HCT116 (cell line): ENCODE data around the gene GZMH. TPM values are rescaled to one million over a fixed set of nuclear protein-coding genes. Genes with fewer than 3 reads are reported as not detected.

Source experiments
- ATAC-seq: fragments of 200-7000 bp; cut with Tn5 transposase; 2 replicates; pipeline ENCODE4 v1.9.1; 2020; ENCODE audit warnings: mild to moderate bottlenecking, moderate library complexity
- BruUV-seq: library from RNA; stranded (reverse); fragments of 400-500 nt; replicated peaks from 2 replicates; lab custom pipeline; 2021; lab: Mats Ljungman, UMichigan
- CTCF ChIA-PET: fragments of 300-600 bp; sonication (Branson Sonifier 250); formaldehyde crosslinking; loops from one replicate; lab custom pipeline; 2021; ENCODE audit warnings: antibody characterized with exemption; lab: Charles Lee
- POLR2A ChIA-PET: fragments of 300-600, 350-600 bp; sonication (Branson Sonifier 250); formaldehyde crosslinking; loops from one replicate; lab custom pipeline; 2021; ENCODE audit warnings: antibody characterized with exemption; lab: Charles Lee
- RAD21 ChIA-PET, 2 experiments: fragments of 300-600 bp; sonication (Branson Sonifier 250); formaldehyde crosslinking; loops; one replicate each; lab custom pipeline; 2023; ENCODE audit warnings: low total read pairs in 2 of 2; ENCODE audit not compliant: uncharacterized antibody in 2 of 2, unreplicated experiment in 2 of 2, low non-redundant PET in 1 of 2; lab: Charles Lee
- DNase-seq: peaks from one replicate; pipeline ENCODE4 v3.0.0-alpha.2; 2010; ENCODE audit warnings: low read depth, low spot score
- H2AFZ ChIP-seq: fragments of 200-600 bp; shearing (Covaris generic), sonication (generic); 2 replicates; pipeline ENCODE4 v1.6.1; 2017; ENCODE audit warnings: low read depth, mixed run types, mixed read lengths, antibody characterized with exemption, low read length; ENCODE audit not compliant: poor library complexity, severe bottlenecking
- H3K27ac ChIP-seq: 2 replicates; pipeline ENCODE4 v1.5.1; 2012; ENCODE audit warnings: low read depth, low read length
- H3K27me3 ChIP-seq: fragments of 200-600 bp; sonication (generic); 2 replicates; pipeline ENCODE4 v1.6.1; 2016; ENCODE audit warnings: mixed run types, low read length, mixed read lengths; ENCODE audit not compliant: insufficient read depth
- H3K36me3 ChIP-seq, 2 experiments: fragments of 200-500 bp in 1 of 2; fragments of 200-600 bp in 1 of 2; sonication (Bioruptor generic) in 1 of 2; sonication (generic) in 1 of 2; 2 replicates each; pipeline versions ENCODE4 v1.5.1 to v1.6.1; 2014 to 2016; ENCODE audit warnings: low read length in 2 of 2, inconsistent platforms in 1 of 2, mixed read lengths in 1 of 2, mixed run types in 1 of 2; ENCODE audit not compliant: insufficient read depth in 2 of 2, control insufficient read depth in 1 of 2
- H3K4me1 ChIP-seq, 2 experiments: fragments of 200-600 bp in 1 of 2; sonication (generic) in 1 of 2; 2 replicates each; pipeline versions ENCODE4 v1.5.1 to v1.6.1; 2012 to 2017; ENCODE audit warnings: low read length in 2 of 2, inconsistent platforms in 1 of 2, mild to moderate bottlenecking in 1 of 2, mixed read lengths in 1 of 2, mixed run types in 1 of 2, moderate library complexity in 1 of 2; ENCODE audit not compliant: insufficient read depth in 2 of 2, control insufficient read depth in 1 of 2
- H3K4me2 ChIP-seq: fragments of 200-600 bp; sonication (generic); 2 replicates; pipeline ENCODE4 v1.6.1; 2017; ENCODE audit warnings: mixed run types, low read length, mixed read lengths
- H3K4me3 ChIP-seq, 2 experiments: fragments of 200-600 bp in 1 of 2; sonication (generic) in 1 of 2; replicated peaks in 1 of 2; 2 replicates each; pipeline ENCODE4 v1.5.1; 2011 to 2016; ENCODE audit warnings: low read length in 2 of 2, control low read depth in 1 of 2, low read depth in 1 of 2, mild to moderate bottlenecking in 1 of 2, mixed read lengths in 1 of 2, mixed run types in 1 of 2
- H3K79me2 ChIP-seq: fragments of 200-600 bp; sonication (generic); 2 replicates; pipeline ENCODE4 v1.6.1; 2017; ENCODE audit warnings: mild to moderate bottlenecking, mixed run types, low read length, moderate library complexity, mixed read lengths; ENCODE audit not compliant: insufficient read depth
- H3K9ac ChIP-seq: fragments of 200-600 bp; sonication (generic); 2 replicates; pipeline ENCODE4 v1.6.1; 2016; ENCODE audit warnings: low read length, mixed read lengths
- H3K9me2 ChIP-seq: fragments of 200-600 bp; sonication (generic), shearing (Covaris generic); 2 replicates; pipeline ENCODE4 v1.6.1; 2017; ENCODE audit warnings: mixed run types, mild to moderate bottlenecking, moderate library complexity; ENCODE audit not compliant: insufficient read depth
- H3K9me3 ChIP-seq, 2 experiments: fragments of 200-500 bp in 1 of 2; fragments of 200-600 bp in 1 of 2; sonication (Bioruptor generic) in 1 of 2; sonication (generic) in 1 of 2; 2 replicates each; pipeline ENCODE4 v1.6.1; 2014 to 2017; ENCODE audit warnings: low read length in 2 of 2, mixed read lengths in 2 of 2, inconsistent platforms in 1 of 2, low read depth in 1 of 2, mild to moderate bottlenecking in 1 of 2, mixed run types in 1 of 2, moderate library complexity in 1 of 2; ENCODE audit not compliant: control insufficient read depth in 1 of 2, insufficient read depth in 1 of 2
- H4K20me1 ChIP-seq: fragments of 200-600 bp; sonication (generic), shearing (Covaris generic); 2 replicates; pipeline ENCODE4 v1.6.1; 2017; ENCODE audit warnings: mixed run types, mild to moderate bottlenecking, moderate library complexity; ENCODE audit not compliant: insufficient read depth
- ATF3 ChIP-seq: IDR thresholded peaks from 2 replicates; pipeline ENCODE4 v1.6.1; 2012
- CBX3 ChIP-seq: IDR thresholded peaks from 2 replicates; pipeline ENCODE4 v1.6.1; 2012; ENCODE audit warnings: low read depth
- CEBPB ChIP-seq: IDR thresholded peaks from 2 replicates; pipeline ENCODE4 v1.6.1; 2012; ENCODE audit warnings: low read depth
- ELF1 ChIP-seq: IDR thresholded peaks from 2 replicates; pipeline ENCODE4 v1.6.1; 2012; ENCODE audit warnings: low read depth, borderline replicate concordance
- EZH2 ChIP-seq: fragments of 200-600 bp; sonication (generic); IDR thresholded peaks from 2 replicates; pipeline ENCODE4 v1.6.1; 2017; ENCODE audit warnings: antibody characterized with exemption, mixed run types
- EZH2phosphoT487 ChIP-seq: fragments of 200-600 bp; IDR thresholded peaks from 2 replicates; pipeline ENCODE4 v1.6.1; 2018; ENCODE audit warnings: antibody characterized with exemption, borderline replicate concordance
- JUND ChIP-seq: IDR thresholded peaks from 2 replicates; pipeline ENCODE4 v1.6.1; 2012
- POLR2AphosphoS5 ChIP-seq: IDR thresholded peaks from 2 replicates; pipeline ENCODE4 v1.6.1; 2011; ENCODE audit warnings: mild to moderate bottlenecking, low read depth, low read length, moderate library complexity
- RAD21 ChIP-seq: IDR thresholded peaks from 2 replicates; pipeline ENCODE4 v1.6.1; 2012; ENCODE audit warnings: low read depth, mild to moderate bottlenecking
- REST ChIP-seq: IDR thresholded peaks from 2 replicates; pipeline ENCODE4 v1.6.1; 2012; ENCODE audit warnings: low read depth
- SRF ChIP-seq: IDR thresholded peaks from 2 replicates; pipeline ENCODE4 v1.6.1; 2012; ENCODE audit warnings: low read depth
- TCF7L2 ChIP-seq: IDR thresholded peaks from 2 replicates; pipeline ENCODE4 v1.7.0; 2011; ENCODE audit warnings: borderline replicate concordance, inconsistent platforms; ENCODE audit not compliant: insufficient read depth, insufficient read length; ENCODE audit errors: extremely low read depth
- ZBTB33 ChIP-seq: IDR thresholded peaks from 2 replicates; pipeline ENCODE4 v1.6.1; 2011; ENCODE audit warnings: mild to moderate bottlenecking, low read length, moderate library complexity; ENCODE audit not compliant: insufficient replicate concordance; ENCODE audit errors: extremely low read depth
- ZFX ChIP-seq: fragments of 450-650 bp; IDR thresholded peaks from 2 replicates; pipeline ENCODE4 v1.6.1; 2017
- ZNF274 ChIP-seq: fragments of 200-500 bp; sonication (Bioruptor generic); IDR thresholded peaks from 2 replicates; pipeline ENCODE4 v1.6.1; 2014; ENCODE audit warnings: mild to moderate bottlenecking, low read depth, low read length, inconsistent platforms
- intact Hi-C: fragments of 100-400 bp; cut with micrococcal nuclease; formaldehyde crosslinking; loops from 2 replicates; pipeline ENCODE4 v1.10.0; 2022
- total RNA-seq: library from RNA; stranded (reverse); gene quantifications from one replicate; pipeline ENCODE4 v1.2.1, GENCODE V29; 2021; ENCODE audit not compliant: unreplicated experiment

Gene GZMH
- total RNA-seq, 1 experiment from 2014 or later = not detected

GRCh38 chr14:24574206-24574774 lies 35.2 kb downstream of the GZMH start:
- no peaks in the 10 kb centered on the region for H4K20me1 ChIP-seq
- ChIA-PET RAD21 (no interaction called here), POLR2A (no interaction called here), CTCF (no interaction called here)
- no peaks in the 10 kb centered on the region for H3K9me2 ChIP-seq
- H2AFZ ChIP-seq = no peak overlapping the region
- ATAC-seq (no peak), DNase-seq (no peak)
- intact Hi-C loops = no loop called here
- no peak overlapping the region for H3K4me2 ChIP-seq
- no peak overlapping the region for H3K4me3 ChIP-seq
- no peak overlapping the region for H3K9ac ChIP-seq
- H3K79me2 ChIP-seq = no peaks in the 10 kb centered on the region
- no peaks in the 10 kb centered on the region for H3K9me3 ChIP-seq
- no peak overlapping the region for H3K27ac ChIP-seq
- no peaks in the 10 kb centered on the region for H3K36me3 ChIP-seq
- TF ChIP-seq ZBTB33 = no peak
- TF ChIP-seq REST = no peak
- no peak for TF ChIP-seq ZNF274
- TF ChIP-seq EZH2phosphoT487 = no peak
- no peak for TF ChIP-seq RAD21
- no peak for TF ChIP-seq EZH2
- no peak for TF ChIP-seq JUND
- no peak for TF ChIP-seq ZFX
- no peak for TF ChIP-seq ATF3
- TF ChIP-seq SRF = no peak
- no peak for TF ChIP-seq CBX3
- TF ChIP-seq CEBPB = no peak
- no peak for TF ChIP-seq ELF1
- no peak for TF ChIP-seq TCF7L2
- no peak for TF ChIP-seq POLR2AphosphoS5
- H3K4me1 ChIP-seq = no peaks in the 10 kb centered on the region
- BruUV-seq = no TSS peak
- peaks cover 8% of the 10 kb centered on the region; the same call in 1 of the 2 replicates for H3K27me3 ChIP-seq
